NCI-H69 (cell line): ENCODE data around the gene RGMA.

Source experiments
- DNase-seq: peaks from one replicate; lab custom pipeline; 2025; lab: John Stamatoyannopoulos, UW

RGMA gene

DNA sequence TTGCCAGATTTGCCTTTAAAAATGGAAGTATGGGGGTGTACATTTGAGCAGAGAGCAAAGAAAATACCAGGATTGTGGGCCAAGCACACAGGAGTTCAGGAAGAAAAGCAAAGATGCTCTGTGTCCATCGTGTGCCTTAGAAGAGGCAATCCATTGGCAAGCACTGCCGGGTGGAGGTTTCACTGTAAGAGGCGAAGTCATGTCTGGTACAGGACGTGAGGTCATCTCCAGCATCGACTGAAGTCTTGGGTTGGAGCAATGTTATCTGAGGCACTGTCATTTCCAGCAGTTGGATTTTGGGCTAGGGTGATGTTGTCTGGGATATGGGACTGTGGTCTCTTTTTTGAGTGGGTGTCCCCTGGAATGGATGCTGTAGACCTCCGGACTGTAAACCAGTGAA lies 4.8 kb upstream of the RGMA start:
- DNase-seq, result no peak

- DNase-seq, result no peak
These were observed 2.5 kb upstream of the RGMA start for GRCh38 chr15:93091465-93091864.

DNA sequence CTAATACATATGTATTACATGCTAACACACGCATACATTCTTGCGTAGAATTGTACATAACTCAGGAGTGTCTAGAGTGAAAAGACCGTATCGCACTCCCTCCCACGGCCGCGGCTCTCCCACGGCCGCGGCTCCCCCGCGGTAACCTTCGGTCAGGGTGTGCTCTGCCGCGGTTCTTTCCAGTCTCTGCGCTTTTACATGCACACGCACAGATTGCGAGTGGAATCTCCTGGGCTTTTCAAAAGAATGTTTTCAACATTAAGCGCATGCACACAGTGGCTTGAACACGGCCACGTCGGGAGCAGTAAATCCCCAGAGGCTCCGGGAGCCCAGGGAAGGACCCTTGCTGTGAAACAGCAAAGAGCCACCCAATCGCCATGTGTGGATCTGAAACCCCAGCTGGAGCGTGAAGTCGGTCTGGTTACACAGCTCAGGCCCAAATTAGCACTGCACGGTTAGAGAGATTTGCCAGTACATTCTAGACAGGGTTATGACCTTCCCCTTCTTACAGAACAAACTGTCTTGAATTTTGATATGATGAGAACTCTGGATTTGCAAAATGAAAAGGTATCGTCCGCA lies 805 bp upstream of the RGMA start:
- DNase-seq, result peak; percentile 13

GRCh38 chr15:93088200-93088980 lies 621 bp downstream of the RGMA start:
- peak; percentile 60 for DNase-seq

DNA sequence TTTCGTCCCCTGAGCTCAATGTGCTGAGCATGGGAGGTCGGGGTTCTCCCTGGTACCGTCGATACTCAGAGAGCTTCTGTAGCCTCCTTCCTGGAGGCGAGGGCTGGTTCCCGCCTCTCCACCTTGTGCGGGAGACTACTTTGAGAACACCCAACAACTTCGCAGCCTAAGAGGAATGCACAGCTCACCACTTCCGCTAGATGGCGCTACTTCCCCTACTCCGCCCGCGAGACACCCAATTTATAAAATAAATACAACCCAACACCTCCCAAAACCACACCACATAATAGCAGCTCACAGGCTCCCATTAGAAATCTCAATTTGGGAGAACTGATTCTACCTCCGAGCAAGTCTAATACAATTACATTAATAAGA lies 1.2 kb downstream of the RGMA start:
- peak; percentile 60 for DNase-seq

GRCh38 chr15:93086791-93087190 lies 2.2 kb downstream of the RGMA start:
- DNase-seq, result no peak

DNA sequence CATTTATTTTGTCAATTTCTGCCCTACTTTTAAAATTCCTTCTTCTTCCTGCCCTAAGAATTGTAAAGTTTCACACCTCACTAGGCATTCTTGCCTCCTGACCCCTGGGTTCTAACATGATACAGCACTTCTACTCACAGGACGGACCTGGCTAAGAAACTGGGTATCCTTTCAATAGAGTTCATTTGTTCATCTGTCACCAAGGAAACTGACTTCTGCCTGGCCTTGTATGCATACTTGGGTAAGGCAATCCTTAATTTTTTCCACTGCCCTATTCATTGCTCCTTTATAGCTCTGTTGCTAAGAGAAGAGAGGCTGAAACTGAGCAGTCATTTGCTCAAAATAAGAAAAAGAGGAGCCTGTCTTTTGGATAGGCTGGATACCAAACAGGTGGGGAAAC lies 3.3 kb downstream of the RGMA start:
- no peak for DNase-seq

DNA sequence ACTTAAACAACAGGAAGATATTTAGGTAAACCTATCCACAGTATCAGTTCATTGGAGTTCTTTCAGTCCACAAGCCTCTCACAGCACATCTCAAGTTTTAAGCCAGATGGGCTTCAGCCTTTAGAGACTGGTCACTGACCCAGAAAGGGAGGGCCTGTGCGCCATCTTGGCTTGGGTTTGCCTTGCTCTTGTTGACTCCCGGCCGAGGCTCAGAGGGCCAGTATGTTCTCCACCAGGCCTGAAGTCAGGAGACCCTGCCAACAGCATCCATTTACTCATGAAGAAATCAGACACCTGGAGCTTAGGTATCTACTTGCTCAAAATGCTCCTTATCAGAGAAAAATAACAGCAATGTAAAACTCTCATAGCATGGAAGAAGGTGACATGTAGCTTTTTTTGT lies 6.2 kb downstream of the RGMA start:
- no peak for DNase-seq

GRCh38 chr15:93081399-93081798 lies 7.6 kb downstream of the RGMA start:
- DNase-seq, result no peak

- no peak for DNase-seq
These were observed 8.6 kb downstream of the RGMA start for GRCh38 chr15:93080451-93080850.

DNA sequence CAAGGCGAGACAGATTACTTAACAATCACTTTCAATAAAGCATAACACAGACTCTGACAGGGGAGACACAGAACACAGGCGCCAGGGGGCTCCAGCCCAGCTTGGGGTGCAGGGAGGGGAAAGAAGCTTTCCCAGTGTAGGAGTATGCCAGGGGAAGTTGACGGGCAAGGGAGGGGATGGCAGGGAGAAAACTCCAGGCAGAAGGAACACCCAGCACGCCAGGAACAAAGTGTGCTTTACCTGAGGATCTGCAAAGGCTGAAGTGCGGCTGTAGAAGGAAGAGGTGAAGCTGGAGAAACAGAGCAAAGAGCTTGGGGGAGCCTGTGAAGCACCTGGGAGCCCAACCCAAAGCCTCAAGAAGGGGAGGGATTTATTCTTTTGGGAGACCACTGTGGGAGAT lies 12.1 kb downstream of the RGMA start:
- no peak for DNase-seq

GRCh38 chr15:93076217-93076616 lies 12.8 kb downstream of the RGMA start:
- DNase-seq, result no peak

DNA sequence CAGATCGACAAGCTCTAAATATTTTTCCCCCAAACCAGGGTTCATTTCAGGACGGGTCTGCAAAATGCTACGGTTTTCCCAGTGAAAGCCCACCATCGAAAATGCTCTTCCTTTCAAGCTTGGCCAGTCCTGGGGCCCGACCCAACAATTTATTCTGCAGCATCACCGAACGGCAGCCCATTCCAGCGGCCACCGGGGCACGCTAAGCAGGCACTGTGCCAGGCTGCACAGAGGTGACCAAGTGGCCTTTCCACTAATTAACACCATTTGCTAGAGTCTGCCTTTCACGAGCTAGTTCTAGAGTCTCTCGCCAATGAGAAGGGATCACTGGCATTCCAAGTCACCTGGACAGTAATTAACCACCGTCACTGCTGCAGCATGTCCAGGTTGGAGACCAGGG lies 14.4 kb downstream of the RGMA start:
- no peak for DNase-seq

- no peak for DNase-seq
These were observed 15.5 kb downstream of the RGMA start for GRCh38 chr15:93073465-93073952.

GRCh38 chr15:93072411-93073394 lies 16.3 kb downstream of the RGMA start:
- DNase-seq, result peak; percentile 88

GRCh38 chr15:93072011-93072410 lies 17.0 kb downstream of the RGMA start:
- DNase-seq, result no peak

DNA sequence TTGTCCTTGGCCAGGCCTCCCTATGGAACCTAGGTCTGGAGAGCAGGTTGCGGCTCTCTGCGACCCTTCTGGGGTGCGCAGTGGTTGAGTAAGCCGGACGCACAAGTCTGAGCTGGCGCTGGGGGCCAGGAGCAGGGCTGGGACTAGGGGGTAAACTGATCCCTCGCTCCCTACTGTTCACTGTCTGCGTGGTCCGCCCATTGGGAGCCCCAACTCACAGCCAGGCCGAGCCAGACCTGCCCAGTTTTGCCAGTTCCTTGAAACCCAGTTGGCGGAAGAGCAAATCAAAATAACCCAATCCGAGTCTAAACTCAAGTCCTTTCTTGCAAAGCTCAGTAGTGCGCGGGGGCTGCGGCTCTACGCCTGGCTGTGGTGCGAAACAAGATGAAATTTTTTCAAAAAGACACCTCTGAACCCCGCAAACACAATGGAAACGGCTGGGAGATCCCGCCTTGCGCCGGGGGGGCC lies 17.5 kb downstream of the RGMA start:
- no peak for DNase-seq

DNA sequence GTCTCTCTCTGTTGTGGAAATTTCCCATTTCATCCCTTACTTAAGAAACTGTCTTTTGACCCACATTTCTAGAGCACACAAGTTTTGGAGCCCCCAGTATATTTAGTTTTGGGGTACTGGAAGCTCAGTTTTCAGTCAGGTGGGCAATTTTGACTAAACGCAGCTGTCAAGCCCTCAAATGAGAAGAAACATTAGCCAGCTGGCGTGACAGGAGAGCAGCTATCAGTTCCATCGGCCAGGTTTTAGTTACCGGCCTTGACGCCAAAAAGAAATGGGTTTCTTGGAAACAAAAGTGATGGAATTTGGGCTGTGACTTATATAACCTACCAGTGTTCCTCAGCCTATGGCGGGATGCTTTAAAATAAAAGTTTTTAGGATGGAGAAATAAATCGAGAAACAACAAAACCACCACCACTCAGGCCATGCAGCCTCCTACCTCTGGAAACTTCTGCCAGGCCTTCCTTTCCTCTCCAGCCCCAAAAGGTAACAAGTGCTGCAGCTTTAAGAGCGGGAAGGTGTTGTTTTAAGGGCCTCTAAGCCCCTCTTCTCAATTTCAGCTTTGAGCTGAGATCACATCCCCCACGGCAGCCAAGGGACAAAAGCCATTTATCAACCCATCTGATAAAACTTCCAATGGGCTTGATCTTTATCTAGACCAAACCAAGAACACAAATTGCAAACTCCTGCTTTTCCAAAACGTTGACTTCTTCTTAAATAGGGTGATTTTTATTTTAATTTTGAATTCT lies 18.3 kb downstream of the RGMA start:
- no peak for DNase-seq

DNA sequence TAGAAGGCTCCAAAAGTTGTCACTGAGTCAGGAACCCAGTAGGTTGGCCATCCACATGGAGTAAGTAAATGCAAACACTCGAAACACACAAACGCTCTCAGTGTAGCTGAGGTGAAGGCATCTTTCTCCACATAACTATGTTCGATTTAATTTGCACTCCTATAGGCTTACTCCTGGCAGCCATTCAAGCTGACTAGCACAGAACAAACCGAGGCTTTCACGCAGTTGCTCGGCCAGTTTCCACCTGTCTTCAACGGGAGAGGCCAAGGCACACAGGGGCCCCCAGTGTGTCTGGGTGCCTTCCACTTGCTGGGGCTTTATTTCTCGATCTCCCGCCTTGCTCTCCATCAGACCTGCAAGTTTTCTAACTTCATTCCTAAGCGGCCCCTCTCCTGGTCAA lies 18.9 kb downstream of the RGMA start:
- DNase-seq, result no peak

GRCh38 chr15:93068581-93069199 lies 20.3 kb downstream of the RGMA start:
- peak; percentile 81 for DNase-seq

DNA sequence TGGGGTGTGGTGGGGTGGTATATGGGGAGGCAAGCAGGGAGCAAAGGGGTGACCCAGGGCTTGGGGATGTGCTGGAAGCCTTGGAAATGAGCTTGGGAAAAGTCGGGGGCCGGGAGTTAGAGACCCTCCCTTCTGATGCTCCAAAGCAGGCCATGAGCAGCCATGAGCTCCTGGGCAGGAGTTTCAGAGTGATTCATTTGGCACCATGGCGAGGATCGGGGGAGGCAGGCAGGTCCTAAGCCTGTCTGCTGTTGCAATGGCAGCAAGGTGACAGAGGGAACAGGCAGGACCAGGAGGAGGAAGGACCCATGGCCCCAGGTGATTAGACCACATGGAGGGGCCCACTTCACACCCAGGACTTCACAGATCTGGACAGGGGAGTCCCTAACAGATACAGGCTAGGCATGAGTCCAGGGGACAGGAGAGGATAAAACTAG lies 21.3 kb downstream of the RGMA start:
- no peak for DNase-seq
